HCT116 (cell line): ENCODE data around the gene IFRD2. TPM values are rescaled to one million over a fixed set of nuclear protein-coding genes. Genes with fewer than 3 reads are reported as not detected.

Experiments
- ATAC-seq: fragments of 200-7000 bp; cut with Tn5 transposase; 2 replicates; pipeline ENCODE4 v1.9.1; 2020; ENCODE audit warnings: mild to moderate bottlenecking, moderate library complexity
- BruUV-seq: library from RNA; stranded (reverse); fragments of 400-500 nt; replicated peaks from 2 replicates; lab custom pipeline; 2021; lab: Mats Ljungman, UMichigan
- CTCF ChIA-PET: fragments of 300-600 bp; sonication (Branson Sonifier 250); formaldehyde crosslinking; loops from one replicate; lab custom pipeline; 2021; ENCODE audit warnings: antibody characterized with exemption; lab: Charles Lee
- POLR2A ChIA-PET: fragments of 300-600, 350-600 bp; sonication (Branson Sonifier 250); formaldehyde crosslinking; loops from one replicate; lab custom pipeline; 2021; ENCODE audit warnings: antibody characterized with exemption; lab: Charles Lee
- RAD21 ChIA-PET, 2 experiments: fragments of 300-600 bp; sonication (Branson Sonifier 250); formaldehyde crosslinking; loops; one replicate each; lab custom pipeline; 2023; ENCODE audit warnings: low total read pairs in 2 of 2; ENCODE audit not compliant: uncharacterized antibody in 2 of 2, unreplicated experiment in 2 of 2, low non-redundant PET in 1 of 2; lab: Charles Lee
- DNase-seq: peaks from one replicate; pipeline ENCODE4 v3.0.0-alpha.2; 2010; ENCODE audit warnings: low read depth, low spot score
- H2AFZ ChIP-seq: fragments of 200-600 bp; shearing (Covaris generic), sonication (generic); 2 replicates; pipeline ENCODE4 v1.6.1; 2017; ENCODE audit warnings: low read depth, mixed run types, mixed read lengths, antibody characterized with exemption, low read length; ENCODE audit not compliant: poor library complexity, severe bottlenecking
- H3K27ac ChIP-seq: 2 replicates; pipeline ENCODE4 v1.5.1; 2012; ENCODE audit warnings: low read depth, low read length
- H3K27me3 ChIP-seq: fragments of 200-600 bp; sonication (generic); 2 replicates; pipeline ENCODE4 v1.6.1; 2016; ENCODE audit warnings: mixed run types, low read length, mixed read lengths; ENCODE audit not compliant: insufficient read depth
- H3K36me3 ChIP-seq, 2 experiments: fragments of 200-500 bp in 1 of 2; fragments of 200-600 bp in 1 of 2; sonication (Bioruptor generic) in 1 of 2; sonication (generic) in 1 of 2; 2 replicates each; pipeline versions ENCODE4 v1.5.1 to v1.6.1; 2014 to 2016; ENCODE audit warnings: low read length in 2 of 2, inconsistent platforms in 1 of 2, mixed read lengths in 1 of 2, mixed run types in 1 of 2; ENCODE audit not compliant: insufficient read depth in 2 of 2, control insufficient read depth in 1 of 2
- H3K4me1 ChIP-seq, 2 experiments: fragments of 200-600 bp in 1 of 2; sonication (generic) in 1 of 2; 2 replicates each; pipeline versions ENCODE4 v1.5.1 to v1.6.1; 2012 to 2017; ENCODE audit warnings: low read length in 2 of 2, inconsistent platforms in 1 of 2, mild to moderate bottlenecking in 1 of 2, mixed read lengths in 1 of 2, mixed run types in 1 of 2, moderate library complexity in 1 of 2; ENCODE audit not compliant: insufficient read depth in 2 of 2, control insufficient read depth in 1 of 2
- H3K4me2 ChIP-seq: fragments of 200-600 bp; sonication (generic); 2 replicates; pipeline ENCODE4 v1.6.1; 2017; ENCODE audit warnings: mixed run types, low read length, mixed read lengths
- H3K4me3 ChIP-seq, 2 experiments: fragments of 200-600 bp in 1 of 2; sonication (generic) in 1 of 2; replicated peaks in 1 of 2; 2 replicates each; pipeline ENCODE4 v1.5.1; 2011 to 2016; ENCODE audit warnings: low read length in 2 of 2, control low read depth in 1 of 2, low read depth in 1 of 2, mild to moderate bottlenecking in 1 of 2, mixed read lengths in 1 of 2, mixed run types in 1 of 2
- H3K79me2 ChIP-seq: fragments of 200-600 bp; sonication (generic); 2 replicates; pipeline ENCODE4 v1.6.1; 2017; ENCODE audit warnings: mild to moderate bottlenecking, mixed run types, low read length, moderate library complexity, mixed read lengths; ENCODE audit not compliant: insufficient read depth
- H3K9ac ChIP-seq: fragments of 200-600 bp; sonication (generic); 2 replicates; pipeline ENCODE4 v1.6.1; 2016; ENCODE audit warnings: low read length, mixed read lengths
- H3K9me2 ChIP-seq: fragments of 200-600 bp; sonication (generic), shearing (Covaris generic); 2 replicates; pipeline ENCODE4 v1.6.1; 2017; ENCODE audit warnings: mixed run types, mild to moderate bottlenecking, moderate library complexity; ENCODE audit not compliant: insufficient read depth
- H3K9me3 ChIP-seq, 2 experiments: fragments of 200-500 bp in 1 of 2; fragments of 200-600 bp in 1 of 2; sonication (Bioruptor generic) in 1 of 2; sonication (generic) in 1 of 2; 2 replicates each; pipeline ENCODE4 v1.6.1; 2014 to 2017; ENCODE audit warnings: low read length in 2 of 2, mixed read lengths in 2 of 2, inconsistent platforms in 1 of 2, low read depth in 1 of 2, mild to moderate bottlenecking in 1 of 2, mixed run types in 1 of 2, moderate library complexity in 1 of 2; ENCODE audit not compliant: control insufficient read depth in 1 of 2, insufficient read depth in 1 of 2
- H4K20me1 ChIP-seq: fragments of 200-600 bp; sonication (generic), shearing (Covaris generic); 2 replicates; pipeline ENCODE4 v1.6.1; 2017; ENCODE audit warnings: mixed run types, mild to moderate bottlenecking, moderate library complexity; ENCODE audit not compliant: insufficient read depth
- CBX3 ChIP-seq: IDR thresholded peaks from 2 replicates; pipeline ENCODE4 v1.6.1; 2012; ENCODE audit warnings: low read depth
- EGR1 ChIP-seq: IDR thresholded peaks from 2 replicates; pipeline ENCODE4 v1.6.1; 2012; ENCODE audit warnings: low read depth
- ELF1 ChIP-seq: IDR thresholded peaks from 2 replicates; pipeline ENCODE4 v1.6.1; 2012; ENCODE audit warnings: low read depth, borderline replicate concordance
- POLR2A ChIP-seq: IDR thresholded peaks from 2 replicates; pipeline ENCODE4 v1.7.0; 2011; ENCODE audit warnings: borderline replicate concordance; ENCODE audit not compliant: insufficient read depth, insufficient read length; ENCODE audit errors: extremely low read depth
- POLR2AphosphoS5 ChIP-seq: IDR thresholded peaks from 2 replicates; pipeline ENCODE4 v1.6.1; 2011; ENCODE audit warnings: mild to moderate bottlenecking, low read depth, low read length, moderate library complexity
- RAD21 ChIP-seq: IDR thresholded peaks from 2 replicates; pipeline ENCODE4 v1.6.1; 2012; ENCODE audit warnings: low read depth, mild to moderate bottlenecking
- YY1 ChIP-seq: IDR thresholded peaks from 2 replicates; pipeline ENCODE4 v1.6.1; 2011; ENCODE audit warnings: low read length, low read depth, moderate library complexity, mild to moderate bottlenecking; ENCODE audit not compliant: insufficient replicate concordance; ENCODE audit errors: extremely low read depth
- intact Hi-C: fragments of 100-400 bp; cut with micrococcal nuclease; formaldehyde crosslinking; loops from 2 replicates; pipeline ENCODE4 v1.10.0; 2022
- total RNA-seq: library from RNA; stranded (reverse); gene quantifications from one replicate; pipeline ENCODE4 v1.2.1, GENCODE V29; 2021; ENCODE audit not compliant: unreplicated experiment
- TF ChIP-seq, protein P1 (sequence below): IDR thresholded peaks from 2 replicates; pipeline ENCODE4 v1.6.1; 2011; ENCODE audit warnings: mild to moderate bottlenecking, low read length, moderate library complexity; ENCODE audit not compliant: insufficient replicate concordance; ENCODE audit errors: extremely low read depth

Gene IFRD2
- total RNA-seq, 1 experiment from 2014 or later = 146 TPM

DNA sequence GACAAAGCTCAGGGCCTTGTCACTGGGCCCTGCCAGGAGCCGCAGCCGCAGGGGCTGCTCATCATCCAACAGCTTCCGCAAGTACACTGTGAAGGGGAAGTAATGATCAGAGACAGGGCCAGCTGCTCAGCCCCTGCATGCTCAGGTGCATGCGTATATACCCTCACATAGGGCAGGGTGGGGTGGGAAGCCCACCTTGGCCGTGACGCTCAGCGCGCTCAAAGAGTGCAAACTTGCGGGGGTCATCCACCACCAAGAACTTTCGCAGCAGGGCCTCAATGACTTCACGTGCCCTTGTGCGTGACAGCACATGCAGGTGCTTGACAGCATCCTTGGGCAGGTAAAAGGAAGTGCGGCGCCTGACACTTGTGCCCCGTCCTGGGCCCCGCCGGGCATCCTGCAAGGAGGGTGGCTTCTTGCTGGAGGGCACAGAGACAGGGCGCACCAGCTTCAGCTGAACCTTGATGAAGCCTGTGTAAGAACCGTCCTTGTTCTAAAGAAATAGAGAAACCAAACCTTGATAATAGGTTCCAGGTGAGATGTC lies 39.2 kb upstream of the IFRD2 start:
- Histone ChIP-seq H2AFZ (no peak overlapping the region), H3K36me3 (peaks cover 30 to 37% of the 10 kb centered on the region in 2 experiments; a peak in 3 of 4 replicates), H3K27ac (no peak overlapping the region), H3K4me3 (no peak overlapping the region), H3K4me1 (peaks cover 18 to 36% of the 10 kb centered on the region in 2 experiments), H3K9me3 (no peaks in the 10 kb centered on the region), H3K79me2 (peaks cover 75% of the 10 kb centered on the region)
- RAD21 ChIA-PET = no interaction called here
- no TSS peak for BruUV-seq
- no peak for DNase-seq
- no peak for ATAC-seq
- TF ChIP-seq CBX3 (no peak), ELF1 (no peak), EGR1 (no peak), RAD21 (no peak), POLR2A (no peak), YY1 (no peak), POLR2AphosphoS5 (no peak)
- TF ChIP-seq, protein P1, sequence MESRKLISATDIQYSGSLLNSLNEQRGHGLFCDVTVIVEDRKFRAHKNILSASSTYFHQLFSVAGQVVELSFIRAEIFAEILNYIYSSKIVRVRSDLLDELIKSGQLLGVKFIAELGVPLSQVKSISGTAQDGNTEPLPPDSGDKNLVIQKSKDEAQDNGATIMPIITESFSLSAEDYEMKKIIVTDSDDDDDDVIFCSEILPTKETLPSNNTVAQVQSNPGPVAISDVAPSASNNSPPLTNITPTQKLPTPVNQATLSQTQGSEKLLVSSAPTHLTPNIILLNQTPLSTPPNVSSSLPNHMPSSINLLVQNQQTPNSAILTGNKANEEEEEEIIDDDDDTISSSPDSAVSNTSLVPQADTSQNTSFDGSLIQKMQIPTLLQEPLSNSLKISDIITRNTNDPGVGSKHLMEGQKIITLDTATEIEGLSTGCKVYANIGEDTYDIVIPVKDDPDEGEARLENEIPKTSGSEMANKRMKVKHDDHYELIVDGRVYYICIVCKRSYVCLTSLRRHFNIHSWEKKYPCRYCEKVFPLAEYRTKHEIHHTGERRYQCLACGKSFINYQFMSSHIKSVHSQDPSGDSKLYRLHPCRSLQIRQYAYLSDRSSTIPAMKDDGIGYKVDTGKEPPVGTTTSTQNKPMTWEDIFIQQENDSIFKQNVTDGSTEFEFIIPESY = no peak
- TF ChIP-seq, all 23 proteins: peak for 0
- Histone ChIP-seq H3K4me2 (no peak overlapping the region), H3K9me2 (no peaks in the 10 kb centered on the region), H3K27me3 (no peaks in the 10 kb centered on the region), H4K20me1 (no peaks in the 10 kb centered on the region; the same call in 1 of the 2 replicates), H3K9ac (no peak overlapping the region)
- intact Hi-C loops = no loop called here
- ChIA-PET CTCF (no interaction called here), POLR2A (no interaction called here)
